ENCODE data around the gene RXRA. TPM values are rescaled to one million over a fixed set of nuclear protein-coding genes. Genes with fewer than 3 reads are reported as not detected.

RXRA gene
- total RNA-seq (2014; rRNA removed; shearing (Covaris generic)), result 17.7 and 23.2 TPM in 2 replicates

DNA sequence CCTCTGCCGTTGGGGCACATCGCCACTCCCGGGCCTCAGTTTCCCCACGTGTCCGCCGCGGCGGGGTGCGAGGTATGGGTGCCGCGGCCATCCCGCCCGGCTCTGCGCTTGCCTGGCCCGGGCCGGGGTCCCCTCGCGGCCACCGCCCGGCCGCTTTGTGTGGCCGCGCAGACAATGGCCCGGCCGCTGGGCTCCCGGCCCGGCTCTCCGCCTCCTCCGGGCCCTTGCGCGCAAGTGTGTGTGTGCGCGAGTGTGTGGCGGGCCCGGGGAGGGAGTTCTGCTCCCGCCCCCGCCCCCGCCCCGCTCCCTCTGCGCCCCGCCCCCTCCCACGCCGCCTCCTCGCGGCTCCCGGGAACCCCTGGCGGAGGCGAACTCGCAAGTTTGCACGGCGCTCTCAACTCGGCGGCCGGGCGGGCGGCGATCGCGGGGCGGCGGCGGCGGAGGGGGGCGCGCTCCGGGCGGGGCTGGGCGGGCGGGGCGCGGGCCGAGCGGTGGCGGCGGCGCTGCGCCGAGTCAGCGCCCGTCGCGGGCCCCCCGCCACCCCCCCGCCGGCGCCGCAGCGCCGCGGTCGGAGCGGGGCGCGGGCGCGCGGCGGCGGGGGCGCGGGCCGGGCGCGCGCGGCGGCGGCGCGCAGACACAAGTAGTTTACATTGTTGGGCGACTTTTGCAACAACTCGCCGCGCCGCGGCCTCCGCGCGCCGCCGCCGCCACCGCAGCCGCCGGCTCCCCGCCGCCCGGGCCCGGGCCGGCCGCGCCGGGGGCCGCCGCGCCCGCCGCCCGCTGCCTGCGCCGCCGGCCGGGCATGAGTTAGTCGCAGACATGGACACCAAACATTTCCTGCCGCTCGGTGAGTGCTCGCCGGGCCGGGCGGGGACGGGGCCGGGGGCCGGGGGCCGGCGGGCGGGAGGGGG, at the start of gene RXRA:
Gene RXRA (plus strand): TSS at position 643 of the 911 bp plus-strand sequence. CDS start 177 bp downstream, at position 820.
- Histone ChIP-seq H3K27me3 (ENCODE audit: control insufficient read depth, insufficient read depth, low read length) (peaks cover 2% of the 10 kb centered on the region; the same call in 1 of the 2 replicates), H3K4me3 (ENCODE audit: insufficient read depth, low read depth, low read length) (peak within 1 kb of the TSS; percentile 55), H3K36me3 (replicated peaks; ENCODE audit: control insufficient read depth, insufficient read depth, low read length) (no peaks in the 10 kb centered on the region)
- peak; percentile 98 for DNase-seq

DNA sequence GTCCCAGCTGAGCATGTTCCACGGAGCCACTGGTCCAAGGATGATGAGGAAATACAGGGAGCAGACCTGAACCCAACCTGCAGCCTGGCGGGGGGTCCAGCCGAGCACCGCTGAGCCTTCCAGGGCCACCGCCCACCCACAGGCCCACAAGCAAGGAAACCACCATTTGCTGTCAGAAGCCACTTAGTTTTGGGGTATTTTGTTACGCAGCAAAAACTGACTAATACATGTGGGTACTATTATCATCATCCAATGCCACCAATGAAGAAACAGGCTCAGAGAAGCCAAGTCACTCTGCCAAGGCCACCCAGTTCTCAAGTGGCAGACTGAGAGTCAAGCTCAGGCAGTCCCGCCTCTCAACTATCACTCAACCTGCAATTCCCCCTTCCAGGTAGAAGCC, 48.0 kb upstream of the RXRA start:
- no peak for DNase-seq
- no peak overlapping the region for H3K4me3 ChIP-seq (ENCODE audit: insufficient read depth, low read depth, low read length)
- no peaks in the 10 kb centered on the region for H3K36me3 ChIP-seq (replicated peaks; ENCODE audit: control insufficient read depth, insufficient read depth, low read length)

DNA sequence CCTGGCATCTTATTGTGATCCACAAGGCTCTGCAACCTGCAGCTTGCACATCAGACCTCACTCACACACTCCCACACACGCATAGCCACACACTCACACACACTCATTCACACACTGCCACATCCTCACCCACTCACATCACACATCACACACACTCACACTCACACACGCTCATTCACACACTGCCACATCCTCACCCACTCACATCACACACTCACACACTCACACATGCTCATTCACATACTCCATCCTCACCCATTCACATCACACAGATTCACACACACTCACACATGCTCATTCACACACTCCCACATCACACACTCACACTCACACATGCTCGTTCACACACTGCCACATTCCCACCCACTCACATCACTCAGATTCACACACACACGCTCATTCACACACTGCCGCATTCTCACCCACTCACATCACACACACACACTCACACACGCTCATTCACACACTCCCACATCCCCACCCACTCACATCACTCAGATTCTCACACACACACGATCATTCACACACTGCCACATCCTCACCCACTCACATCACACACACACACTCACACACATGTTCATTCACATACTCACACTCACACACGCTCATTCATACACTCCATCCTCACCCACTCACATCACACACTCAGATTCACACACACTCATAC, 47.1 kb upstream of the RXRA start:
- Histone ChIP-seq H3K27me3 (ENCODE audit: control insufficient read depth, insufficient read depth, low read length) (no peaks in the 10 kb centered on the region), H3K36me3 (replicated peaks; ENCODE audit: control insufficient read depth, insufficient read depth, low read length) (no peaks in the 10 kb centered on the region), H3K4me3 (ENCODE audit: insufficient read depth, low read depth, low read length) (no peak overlapping the region)
- DNase-seq, result no peak

More for the DNA sequence above, 48.0 kb upstream of the RXRA start:
- H3K27me3 ChIP-seq (ENCODE audit: control insufficient read depth, insufficient read depth, low read length), result no peaks in the 10 kb centered on the region

DNA sequence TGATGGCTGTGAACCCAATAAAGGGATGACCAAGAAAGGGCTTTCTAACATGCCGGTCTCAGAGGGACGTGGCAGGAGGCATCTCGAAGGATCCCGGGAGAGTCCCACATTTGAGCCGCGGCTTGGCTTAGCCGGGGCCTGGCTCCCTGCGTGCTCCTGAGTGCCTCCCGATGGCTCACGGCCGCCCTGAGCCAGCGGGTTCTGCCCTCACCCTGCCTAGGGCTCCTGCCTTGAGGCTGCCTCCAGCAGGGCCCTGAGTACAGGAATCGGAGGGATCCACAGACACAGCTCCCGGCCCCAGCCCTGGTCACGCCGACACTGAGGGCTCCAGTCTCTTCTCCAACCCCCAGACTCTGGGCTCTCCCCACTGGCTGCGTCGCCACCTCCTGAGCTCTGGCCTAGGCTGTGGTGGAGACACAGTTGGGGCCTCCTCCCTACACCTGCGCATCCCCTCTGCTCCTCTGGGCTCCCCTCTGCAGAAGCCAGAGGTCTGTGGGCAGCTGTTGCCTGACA, 44.1 kb upstream of the RXRA start:
- Histone ChIP-seq H3K27me3 (ENCODE audit: control insufficient read depth, insufficient read depth, low read length) (no peaks in the 10 kb centered on the region), H3K4me3 (ENCODE audit: insufficient read depth, low read depth, low read length) (no peak overlapping the region), H3K36me3 (replicated peaks; ENCODE audit: control insufficient read depth, insufficient read depth, low read length) (no peaks in the 10 kb centered on the region)
- DNase-seq, result no peak

DNA sequence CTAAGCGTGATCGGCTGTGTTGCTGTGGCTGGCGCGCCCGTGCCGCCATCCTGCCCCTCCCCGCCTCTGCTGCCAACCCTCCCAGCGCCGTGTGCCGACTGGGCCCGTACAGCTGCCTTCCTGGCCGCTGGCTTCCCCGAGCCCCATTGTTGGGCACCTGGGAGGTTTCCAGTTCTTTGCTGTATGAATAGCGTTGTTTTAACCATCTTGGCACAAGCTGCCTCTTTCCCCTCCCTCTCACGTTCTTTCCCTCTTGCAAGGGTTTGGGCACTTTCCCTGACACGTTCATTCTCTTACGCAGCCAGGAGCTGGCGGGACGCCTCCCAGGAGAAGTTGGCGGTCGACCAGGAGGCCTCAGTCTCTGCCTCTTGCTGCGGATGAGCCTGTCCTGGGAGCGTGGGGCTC, 43.1 kb upstream of the RXRA start:
- peak; percentile 62 for DNase-seq
- Histone ChIP-seq H3K27me3 (ENCODE audit: control insufficient read depth, insufficient read depth, low read length) (no peaks in the 10 kb centered on the region), H3K36me3 (replicated peaks; ENCODE audit: control insufficient read depth, insufficient read depth, low read length) (no peaks in the 10 kb centered on the region), H3K4me3 (ENCODE audit: insufficient read depth, low read depth, low read length) (no peak overlapping the region)

DNA sequence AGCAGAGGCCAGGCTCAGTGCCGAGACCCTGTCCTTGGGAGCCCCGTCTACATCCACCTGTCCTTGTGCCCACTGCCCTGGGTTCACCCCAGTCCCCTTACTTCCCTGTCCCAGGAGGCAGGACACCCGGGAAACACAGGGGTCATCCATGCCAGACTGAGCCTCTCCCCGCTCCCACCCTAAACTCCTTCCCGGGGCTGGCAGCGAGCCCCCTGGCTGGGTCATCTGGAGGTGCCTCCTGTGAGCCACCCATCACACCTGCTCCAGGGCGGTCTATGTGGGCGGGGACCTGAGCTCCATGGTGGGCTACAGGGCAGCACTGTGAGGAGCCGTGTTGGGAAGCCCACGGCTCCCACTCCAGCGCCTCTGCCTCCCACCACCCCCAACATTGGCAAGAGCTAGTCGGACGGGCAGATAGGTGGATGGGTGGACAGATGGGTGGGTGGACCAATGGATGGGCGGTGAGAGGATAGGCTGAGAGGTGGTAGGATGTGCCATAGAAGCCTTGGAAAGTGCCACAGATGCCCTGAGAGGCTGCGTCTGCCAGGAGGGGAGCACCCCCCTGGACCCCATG, 42.5 kb upstream of the RXRA start:
- Histone ChIP-seq H3K4me3 (ENCODE audit: insufficient read depth, low read depth, low read length) (no peak overlapping the region), H3K27me3 (ENCODE audit: control insufficient read depth, insufficient read depth, low read length) (no peaks in the 10 kb centered on the region), H3K36me3 (replicated peaks; ENCODE audit: control insufficient read depth, insufficient read depth, low read length) (no peaks in the 10 kb centered on the region)
- DNase-seq, result peak; percentile 54

DNA sequence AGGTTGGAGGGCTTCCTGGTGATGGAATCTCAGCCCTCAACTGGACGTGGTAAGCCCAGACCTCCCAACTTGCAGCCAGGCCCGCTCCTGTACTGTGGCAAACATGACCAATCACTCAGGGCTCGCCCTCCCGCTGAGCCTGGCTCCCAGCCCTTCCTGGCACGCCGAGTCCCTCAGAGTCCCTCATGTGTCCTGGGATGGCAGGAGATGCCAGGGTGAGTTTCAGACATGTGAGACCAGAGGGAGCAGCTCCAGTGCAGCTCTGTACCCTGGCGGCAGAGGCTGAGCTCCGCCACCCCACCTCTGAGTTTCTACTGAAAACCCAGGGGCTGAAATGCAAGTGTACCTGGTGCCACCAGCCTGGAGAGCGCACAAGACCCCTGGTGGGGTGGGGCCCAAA, 42.0 kb upstream of the RXRA start:
- peak; percentile 60 for DNase-seq
- H3K4me3 ChIP-seq (ENCODE audit: insufficient read depth, low read depth, low read length), result no peak overlapping the region
- H3K27me3 ChIP-seq (ENCODE audit: control insufficient read depth, insufficient read depth, low read length), result no peaks in the 10 kb centered on the region
- H3K36me3 ChIP-seq (replicated peaks; ENCODE audit: control insufficient read depth, insufficient read depth, low read length), result no peaks in the 10 kb centered on the region

DNA sequence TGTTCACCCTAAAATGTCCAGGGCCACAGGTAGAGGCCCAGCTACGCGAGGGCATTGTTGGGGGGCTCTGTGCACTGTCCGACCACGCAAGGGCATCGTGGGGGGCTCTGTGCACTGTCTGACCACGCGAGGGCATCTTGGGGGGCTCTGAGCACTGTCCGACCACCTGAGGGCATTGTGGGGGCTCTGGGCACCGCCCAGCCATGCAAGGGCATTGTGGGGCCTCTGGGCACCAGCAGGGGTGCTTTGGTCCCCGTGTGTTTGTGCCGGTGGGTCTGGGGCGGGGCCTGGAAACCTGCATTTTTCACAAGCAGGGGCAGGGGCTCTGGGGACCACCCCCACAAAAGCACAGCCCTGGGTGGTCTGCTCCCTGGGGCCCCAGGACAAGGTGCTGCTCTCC, 41.5 kb upstream of the RXRA start:
- Histone ChIP-seq H3K27me3 (ENCODE audit: control insufficient read depth, insufficient read depth, low read length) (no peaks in the 10 kb centered on the region), H3K4me3 (ENCODE audit: insufficient read depth, low read depth, low read length) (no peak overlapping the region), H3K36me3 (replicated peaks; ENCODE audit: control insufficient read depth, insufficient read depth, low read length) (no peaks in the 10 kb centered on the region)
- DNase-seq, result peak; percentile 53

DNA sequence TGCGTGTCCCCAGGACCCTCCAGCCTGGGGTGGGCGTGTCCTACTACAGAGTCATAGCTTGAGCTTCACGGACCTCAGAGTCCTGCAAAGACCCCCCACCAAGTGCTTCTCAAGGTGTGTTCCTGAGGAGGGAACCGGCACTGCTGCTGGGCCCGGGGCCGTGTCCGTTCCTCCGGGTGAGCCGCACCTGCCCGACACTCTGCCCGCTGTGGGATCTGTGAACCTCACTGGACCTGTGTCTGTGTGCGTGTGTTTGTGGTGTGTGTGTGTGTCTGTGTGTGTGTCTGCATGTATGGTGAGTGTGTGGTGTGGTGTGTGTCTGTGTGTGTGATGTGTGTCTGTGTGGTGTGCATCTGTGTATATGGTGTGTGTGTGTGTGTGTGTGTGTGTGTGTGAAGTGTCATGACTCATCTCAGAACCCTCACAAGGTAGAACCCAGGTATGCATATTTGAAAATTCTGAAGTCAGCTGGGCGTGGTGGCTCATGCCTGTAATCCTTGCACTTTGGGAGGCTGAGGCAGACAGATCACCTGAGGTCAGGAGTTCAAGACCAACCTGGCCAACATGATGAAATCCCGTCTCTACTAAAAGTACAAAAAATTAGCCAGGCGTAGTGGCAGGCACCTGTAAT, 40.9 kb upstream of the RXRA start:
- Histone ChIP-seq H3K36me3 (replicated peaks; ENCODE audit: control insufficient read depth, insufficient read depth, low read length) (no peaks in the 10 kb centered on the region), H3K27me3 (ENCODE audit: control insufficient read depth, insufficient read depth, low read length) (no peaks in the 10 kb centered on the region), H3K4me3 (ENCODE audit: insufficient read depth, low read depth, low read length) (no peak overlapping the region)
- DNase-seq, result no peak

DNA sequence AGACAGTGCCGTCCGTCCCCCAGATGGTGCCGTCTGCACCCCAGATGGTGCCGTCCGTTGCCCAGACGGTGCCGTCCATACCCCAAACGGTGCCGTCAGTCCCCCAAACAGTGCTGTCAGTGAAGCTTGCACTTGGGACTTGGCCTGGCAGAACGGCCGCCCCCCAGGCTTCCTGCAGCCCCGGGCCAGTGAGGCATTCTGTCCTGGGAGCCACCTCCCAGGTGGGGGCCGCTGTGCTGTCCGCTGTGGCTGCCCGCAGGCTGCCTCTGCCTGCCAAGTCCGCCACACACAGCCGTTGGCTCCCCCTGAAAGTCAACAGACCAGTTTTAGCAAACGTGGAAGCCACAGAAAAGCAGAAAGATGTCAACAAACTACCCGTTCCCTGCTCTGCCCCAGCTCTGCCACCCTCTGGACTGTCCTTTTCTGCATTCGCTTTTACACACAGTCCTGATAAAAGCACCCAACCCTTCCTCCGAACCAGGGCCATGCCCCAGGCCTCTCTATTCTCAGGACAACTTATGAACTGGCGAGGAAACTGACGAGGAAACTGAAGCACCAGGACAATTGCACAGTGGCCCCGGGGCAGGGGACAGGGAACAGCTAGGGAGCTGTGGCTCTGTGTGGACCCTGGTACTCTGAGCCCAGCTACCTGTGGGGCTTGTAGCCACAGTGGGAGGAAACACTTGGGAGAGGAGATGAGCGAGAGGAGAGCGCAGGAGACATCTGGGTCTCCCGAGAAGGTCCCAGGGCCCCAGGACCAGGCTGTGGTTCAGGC, 39.6 kb upstream of the RXRA start:
- Histone ChIP-seq H3K4me3 (ENCODE audit: insufficient read depth, low read depth, low read length) (no peak overlapping the region), H3K27me3 (ENCODE audit: control insufficient read depth, insufficient read depth, low read length) (no peaks in the 10 kb centered on the region), H3K36me3 (replicated peaks; ENCODE audit: control insufficient read depth, insufficient read depth, low read length) (no peaks in the 10 kb centered on the region)
- peak; percentile 63 for DNase-seq

DNA sequence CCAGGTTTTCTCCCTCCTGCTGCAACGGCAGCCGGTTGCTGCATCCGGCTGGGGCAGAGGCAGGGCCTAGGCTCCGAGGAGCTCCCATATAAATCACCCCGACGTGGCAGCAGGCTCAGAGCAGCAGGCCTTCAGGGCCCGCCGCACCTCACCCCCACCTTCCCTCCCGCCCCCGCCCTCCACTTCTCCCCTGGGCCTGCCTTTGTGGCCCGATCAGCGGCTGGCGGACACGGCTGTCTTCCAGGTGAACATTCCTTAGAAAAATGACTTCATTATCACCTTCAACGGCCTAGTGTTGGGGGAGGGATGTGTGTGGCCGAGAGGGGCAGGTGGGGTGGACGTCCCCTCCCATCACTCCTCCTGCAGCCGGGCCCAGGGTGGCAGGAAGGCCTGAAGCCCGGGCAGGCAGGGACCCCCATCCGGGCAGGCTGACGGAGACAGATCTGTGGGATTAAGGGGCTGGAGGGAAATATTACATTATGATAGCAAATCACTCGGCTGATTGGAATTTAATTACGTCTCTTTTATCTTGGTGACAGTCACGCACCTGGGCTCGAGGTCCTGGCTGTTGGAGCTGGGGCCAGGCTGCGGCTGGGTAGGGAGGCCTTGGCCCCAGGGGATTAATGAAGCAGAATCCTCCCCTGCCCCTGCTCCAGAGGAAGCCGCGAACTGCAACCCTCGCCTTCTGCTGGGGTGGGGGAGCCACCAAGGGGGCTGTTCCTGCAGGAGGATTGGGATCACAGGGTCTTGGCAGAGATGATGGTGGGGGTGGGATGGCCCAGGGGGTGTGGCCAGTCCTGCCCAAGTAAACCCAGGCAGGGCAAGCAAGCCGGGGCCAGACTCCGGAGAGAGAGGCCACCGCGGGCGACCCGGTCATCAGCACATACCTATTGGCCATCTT, 38.4 kb upstream of the RXRA start:
- no peak overlapping the region for H3K4me3 ChIP-seq (ENCODE audit: insufficient read depth, low read depth, low read length)
- H3K36me3 ChIP-seq (replicated peaks; ENCODE audit: control insufficient read depth, insufficient read depth, low read length), result no peaks in the 10 kb centered on the region
- no peaks in the 10 kb centered on the region for H3K27me3 ChIP-seq (ENCODE audit: control insufficient read depth, insufficient read depth, low read length)
- peak; percentile 77 for DNase-seq

DNA sequence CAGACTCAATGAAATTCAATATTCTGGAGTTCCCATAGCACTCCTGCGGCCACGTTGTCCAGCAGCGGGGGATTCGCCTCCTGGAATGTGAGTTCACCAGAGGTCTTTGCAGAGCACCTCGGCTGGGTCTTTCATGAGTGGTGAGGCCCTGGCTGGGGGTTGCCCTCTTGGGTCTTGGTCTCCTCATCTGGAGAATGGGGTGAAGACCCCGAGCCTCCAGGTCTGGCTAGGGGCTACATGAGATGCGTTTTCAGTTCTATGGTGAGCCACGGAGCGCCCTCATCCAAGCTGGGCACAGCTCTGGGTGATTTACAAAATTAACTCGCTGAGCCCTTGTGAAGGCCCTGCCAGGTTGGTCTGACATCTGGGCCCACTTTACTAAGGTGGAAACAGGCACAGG, 37.5 kb upstream of the RXRA start:
- H3K27me3 ChIP-seq (ENCODE audit: control insufficient read depth, insufficient read depth, low read length), result no peaks in the 10 kb centered on the region
- no peaks in the 10 kb centered on the region for H3K36me3 ChIP-seq (replicated peaks; ENCODE audit: control insufficient read depth, insufficient read depth, low read length)
- H3K4me3 ChIP-seq (ENCODE audit: insufficient read depth, low read depth, low read length), result no peak overlapping the region
- peak; percentile 48 for DNase-seq

DNA sequence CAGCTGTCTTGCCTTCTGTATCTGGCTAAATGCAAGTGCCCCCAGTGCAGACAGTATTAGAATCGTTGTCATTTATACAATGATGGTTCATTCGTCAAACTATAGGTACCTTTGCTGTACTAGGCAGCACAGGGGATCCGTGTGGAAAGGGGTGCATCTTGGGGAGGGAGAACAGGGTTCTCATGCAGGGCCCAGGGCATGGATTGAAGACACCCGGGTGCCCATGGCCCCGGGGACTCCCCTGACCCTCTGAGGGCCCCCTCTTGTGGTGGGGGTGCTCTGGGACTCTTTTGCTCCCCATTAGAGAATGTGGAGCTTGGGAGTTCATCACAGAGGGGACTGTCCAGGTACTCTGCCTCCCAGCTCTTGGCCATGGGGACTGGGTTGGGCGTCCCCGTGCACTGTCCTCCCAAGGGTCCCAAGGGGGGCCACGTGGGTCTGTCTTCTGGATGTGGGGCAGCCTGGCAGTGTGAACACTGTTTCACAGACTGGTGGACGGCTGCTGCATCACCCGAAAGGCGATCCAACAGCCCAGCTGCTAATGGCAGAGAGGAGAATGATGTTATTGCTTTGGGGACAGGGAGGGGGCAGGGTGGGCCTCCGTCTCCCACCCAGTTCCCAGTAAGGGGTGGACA, 36.9 kb upstream of the RXRA start:
- peak; percentile 53 for DNase-seq
- Histone ChIP-seq H3K4me3 (ENCODE audit: insufficient read depth, low read depth, low read length) (no peak overlapping the region), H3K36me3 (replicated peaks; ENCODE audit: control insufficient read depth, insufficient read depth, low read length) (no peaks in the 10 kb centered on the region)

More for the DNA sequence above, 36.9 kb upstream of the RXRA start:
- no peaks in the 10 kb centered on the region for H3K27me3 ChIP-seq (ENCODE audit: control insufficient read depth, insufficient read depth, low read length)

Measured in H7 (cell line).